ENCODE measurements around the gene PSMD4.
A peak's percentile ranks its signal among the peaks of the same experiment; 100 is the strongest.
"Not testable (repeated sequence)": the region's sequence is repeated elsewhere in the genome, so short reads cannot be mapped to it uniquely, and the experiment has no call there.

PSMD4 gene

GRCh38 chr1:151254217-151255213 lies at the start of gene PSMD4:
PSMD4 (plus strand) TSS chr1:151254734; CDS start chr1:151254783, 49 bp downstream.
- Histone ChIP-seq H3K9ac (ENCODE audit: low read length) (peak within 1 kb of the TSS; percentile 87), H3K4me1 (ENCODE audit: control insufficient read depth, insufficient read depth, low read length) (peaks cover 15% of the 10 kb centered on the region), H3K4me3 (ENCODE audit: low read length) (peak within 1 kb of the TSS; percentile 69), H3K36me3 (ENCODE audit: control insufficient read depth, insufficient read depth, low read length) (no peaks in the 10 kb centered on the region), H3K9me3 (ENCODE audit: control insufficient read depth, low read length) (no peaks in the 10 kb centered on the region), H3K27me3 (ENCODE audit: control insufficient read depth, insufficient read depth, low read length) (no peaks in the 10 kb centered on the region)

DNA sequence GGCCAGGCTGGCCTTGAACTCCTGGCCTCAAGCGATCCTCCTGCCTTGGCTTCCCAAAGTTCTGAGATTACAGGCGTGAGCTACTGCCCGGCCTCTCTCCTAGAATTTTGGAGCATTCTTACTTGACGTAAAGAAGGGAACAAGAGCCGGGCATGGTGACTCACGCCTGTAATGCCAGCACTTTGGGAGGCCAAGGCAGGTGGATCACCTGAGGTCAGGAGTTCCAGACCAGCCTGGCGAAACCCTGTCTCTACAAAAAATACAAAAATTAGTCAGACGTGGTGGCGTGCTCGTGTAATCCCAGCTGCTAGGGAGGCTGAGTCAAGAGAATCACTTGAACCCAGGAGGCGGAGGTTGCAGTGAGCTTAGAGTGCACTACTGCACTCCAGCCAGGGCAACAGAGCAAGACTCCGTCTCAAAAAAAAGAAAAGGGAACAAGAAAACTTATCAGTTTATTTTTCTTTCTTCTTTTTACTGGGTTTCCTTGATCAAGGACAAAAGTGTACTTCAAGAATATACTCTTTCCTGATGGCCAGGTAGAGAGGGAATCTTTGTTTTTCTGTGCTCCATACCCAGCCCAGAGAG lies 49.1 kb upstream of the PSMD4 start:
- not testable (repeated sequence) for H3K4me3 ChIP-seq (ENCODE audit: low read length); H3K9me3 ChIP-seq (ENCODE audit: control insufficient read depth, low read length); H3K36me3 ChIP-seq (ENCODE audit: control insufficient read depth, insufficient read depth, low read length); H3K9ac ChIP-seq (ENCODE audit: low read length); H3K27me3 ChIP-seq (ENCODE audit: control insufficient read depth, insufficient read depth, low read length); H3K4me1 ChIP-seq (ENCODE audit: control insufficient read depth, insufficient read depth, low read length)

GRCh38 chr1:151210830-151211229 lies 43.7 kb upstream of the PSMD4 start:
- no peaks in the 10 kb centered on the region for H3K4me1 ChIP-seq (ENCODE audit: control insufficient read depth, insufficient read depth, low read length)
- H3K9ac ChIP-seq (ENCODE audit: low read length), result no peak overlapping the region
- H3K4me3 ChIP-seq (ENCODE audit: low read length), result no peak overlapping the region
- H3K36me3 ChIP-seq (ENCODE audit: control insufficient read depth, insufficient read depth, low read length), result no peaks in the 10 kb centered on the region
- no peaks in the 10 kb centered on the region for H3K27me3 ChIP-seq (ENCODE audit: control insufficient read depth, insufficient read depth, low read length)
- H3K9me3 ChIP-seq (ENCODE audit: control insufficient read depth, low read length), result no peaks in the 10 kb centered on the region

DNA sequence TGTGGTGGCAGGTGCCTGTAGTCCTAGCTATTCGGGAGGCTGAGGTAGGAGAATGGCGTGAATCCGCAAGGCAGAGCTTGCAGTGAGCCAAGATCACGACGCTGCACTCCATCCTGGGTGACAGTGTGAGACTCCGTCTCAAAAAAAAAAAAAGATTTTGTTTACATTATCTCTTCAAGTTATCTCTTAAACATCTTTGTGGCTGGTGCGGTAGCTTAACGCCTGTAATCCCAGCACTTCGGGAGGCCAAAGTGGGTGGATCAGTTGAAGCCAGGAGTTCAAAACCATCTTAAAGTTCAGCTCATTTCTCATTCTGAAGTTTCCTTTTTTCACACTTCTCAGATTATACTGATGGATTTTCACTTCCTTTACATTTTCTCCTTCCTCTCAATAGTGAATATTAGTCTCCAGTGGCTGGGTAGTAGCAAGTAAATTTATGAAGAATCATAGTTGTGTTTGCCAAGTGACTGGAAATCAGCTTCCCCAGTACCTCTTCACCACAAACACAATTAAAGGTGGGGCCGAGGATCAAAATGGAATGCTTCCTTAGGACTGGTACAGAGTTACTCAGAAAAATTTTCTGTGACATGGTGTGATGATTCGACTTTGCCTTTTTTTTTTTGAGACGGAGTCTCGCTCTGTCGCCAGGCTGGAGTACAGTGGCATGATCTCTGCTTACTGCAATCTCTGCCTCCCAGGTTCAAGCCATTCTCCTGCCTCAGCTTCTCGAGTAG lies 42.4 kb upstream of the PSMD4 start:
- Histone ChIP-seq H3K4me3 (ENCODE audit: low read length) (no peak overlapping the region), H3K36me3 (ENCODE audit: control insufficient read depth, insufficient read depth, low read length) (no peaks in the 10 kb centered on the region), H3K9me3 (ENCODE audit: control insufficient read depth, low read length) (no peaks in the 10 kb centered on the region), H3K27me3 (ENCODE audit: control insufficient read depth, insufficient read depth, low read length) (no peaks in the 10 kb centered on the region), H3K9ac (ENCODE audit: low read length) (no peak overlapping the region), H3K4me1 (ENCODE audit: control insufficient read depth, insufficient read depth, low read length) (no peaks in the 10 kb centered on the region)

DNA sequence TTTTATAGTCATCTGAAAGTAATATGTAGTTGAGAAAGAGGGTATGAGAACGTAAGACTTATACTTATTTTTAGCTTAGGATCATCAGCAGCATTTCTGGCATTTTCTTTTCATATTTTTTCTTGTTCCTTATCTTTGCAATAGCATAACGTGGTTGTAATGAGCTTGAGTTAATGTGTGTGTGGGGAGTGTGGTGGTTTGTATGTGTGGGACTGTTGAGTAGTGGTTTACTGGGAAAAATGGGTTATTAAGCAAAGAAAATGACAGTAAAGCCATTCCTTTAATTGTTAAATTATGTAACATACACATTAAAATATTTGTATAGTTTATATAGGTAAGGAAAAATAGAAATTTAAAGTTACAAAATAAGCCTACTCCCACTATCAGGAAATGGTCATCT lies 41.0 kb upstream of the PSMD4 start:
- no peaks in the 10 kb centered on the region for H3K36me3 ChIP-seq (ENCODE audit: control insufficient read depth, insufficient read depth, low read length)
- H3K27me3 ChIP-seq (ENCODE audit: control insufficient read depth, insufficient read depth, low read length), result no peaks in the 10 kb centered on the region
- no peaks in the 10 kb centered on the region for H3K4me1 ChIP-seq (ENCODE audit: control insufficient read depth, insufficient read depth, low read length)
- no peaks in the 10 kb centered on the region for H3K9me3 ChIP-seq (ENCODE audit: control insufficient read depth, low read length)
- no peak overlapping the region for H3K9ac ChIP-seq (ENCODE audit: low read length)
- no peak overlapping the region for H3K4me3 ChIP-seq (ENCODE audit: low read length)

DNA sequence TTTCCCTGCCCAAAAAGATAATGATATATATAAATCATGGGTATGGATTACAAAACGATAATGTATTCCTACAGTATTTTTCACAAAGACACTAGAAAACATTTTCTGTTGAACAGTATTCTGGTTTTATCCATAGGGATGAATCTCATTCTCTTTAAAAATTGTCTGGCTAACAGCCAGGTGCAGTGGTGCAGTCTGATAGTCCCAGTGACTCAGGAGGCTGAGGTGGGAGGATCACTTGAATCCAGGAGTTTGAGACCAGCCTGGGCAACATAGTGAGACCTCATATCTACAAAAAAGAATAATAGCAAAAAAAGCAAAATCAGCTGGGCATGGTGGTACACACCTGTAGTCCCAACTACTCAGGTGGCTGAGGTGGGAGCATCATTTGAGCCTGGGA lies 32.9 kb upstream of the PSMD4 start:
- Histone ChIP-seq H3K9ac (ENCODE audit: low read length) (no peak overlapping the region), H3K4me3 (ENCODE audit: low read length) (no peak overlapping the region), H3K36me3 (ENCODE audit: control insufficient read depth, insufficient read depth, low read length) (no peaks in the 10 kb centered on the region), H3K9me3 (ENCODE audit: control insufficient read depth, low read length) (no peaks in the 10 kb centered on the region), H3K4me1 (ENCODE audit: control insufficient read depth, insufficient read depth, low read length) (no peaks in the 10 kb centered on the region), H3K27me3 (ENCODE audit: control insufficient read depth, insufficient read depth, low read length) (no peaks in the 10 kb centered on the region)

DNA sequence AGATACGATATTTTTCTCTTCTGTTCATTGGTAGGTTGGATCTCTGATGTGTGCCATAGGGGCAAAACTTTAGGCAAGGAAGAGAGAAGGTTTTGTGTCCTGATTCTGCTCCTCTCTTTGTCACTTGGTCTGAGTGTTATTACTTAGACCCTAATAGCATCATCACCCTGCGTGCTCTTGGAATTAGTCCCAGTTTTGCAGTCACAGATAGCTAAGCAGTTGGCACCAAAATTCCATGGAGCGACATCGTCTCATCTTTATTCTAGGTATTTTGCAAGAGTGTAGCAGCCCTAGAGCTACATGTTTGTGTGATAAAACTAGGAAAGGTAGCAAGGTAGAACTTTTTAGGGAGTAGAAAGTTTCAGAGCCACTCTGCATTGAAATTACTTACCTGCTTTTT lies 32.4 kb upstream of the PSMD4 start:
- H3K9ac ChIP-seq (ENCODE audit: low read length), result no peak overlapping the region
- no peaks in the 10 kb centered on the region for H3K27me3 ChIP-seq (ENCODE audit: control insufficient read depth, insufficient read depth, low read length)
- no peaks in the 10 kb centered on the region for H3K9me3 ChIP-seq (ENCODE audit: control insufficient read depth, low read length)
- no peaks in the 10 kb centered on the region for H3K4me1 ChIP-seq (ENCODE audit: control insufficient read depth, insufficient read depth, low read length)
- no peaks in the 10 kb centered on the region for H3K36me3 ChIP-seq (ENCODE audit: control insufficient read depth, insufficient read depth, low read length)
- H3K4me3 ChIP-seq (ENCODE audit: low read length), result no peak overlapping the region

DNA sequence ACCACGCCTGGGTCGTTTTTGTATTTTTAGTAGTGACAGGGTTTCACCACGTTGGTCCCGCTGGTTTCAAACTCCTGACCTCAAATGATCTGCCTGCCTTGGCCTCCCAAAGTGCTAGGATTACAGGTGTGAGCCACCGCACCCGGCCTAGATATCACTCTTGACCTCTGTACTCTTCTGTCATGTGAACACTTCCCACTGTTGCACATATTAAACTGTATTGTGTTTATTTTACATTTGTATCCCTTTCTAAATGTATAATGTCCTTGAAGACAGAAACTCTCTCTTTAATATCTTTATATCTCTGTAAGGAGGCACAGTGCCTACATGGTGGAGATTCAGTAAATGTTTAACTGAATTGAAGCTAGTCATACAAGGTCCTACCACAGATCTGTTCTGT lies 19.3 kb upstream of the PSMD4 start:
- Histone ChIP-seq H3K36me3 (ENCODE audit: control insufficient read depth, insufficient read depth, low read length) (no peaks in the 10 kb centered on the region), H3K4me3 (ENCODE audit: low read length) (no peak overlapping the region), H3K27me3 (ENCODE audit: control insufficient read depth, insufficient read depth, low read length) (no peaks in the 10 kb centered on the region), H3K9ac (ENCODE audit: low read length) (no peak overlapping the region), H3K4me1 (ENCODE audit: control insufficient read depth, insufficient read depth, low read length) (no peaks in the 10 kb centered on the region), H3K9me3 (ENCODE audit: control insufficient read depth, low read length) (no peaks in the 10 kb centered on the region)

DNA sequence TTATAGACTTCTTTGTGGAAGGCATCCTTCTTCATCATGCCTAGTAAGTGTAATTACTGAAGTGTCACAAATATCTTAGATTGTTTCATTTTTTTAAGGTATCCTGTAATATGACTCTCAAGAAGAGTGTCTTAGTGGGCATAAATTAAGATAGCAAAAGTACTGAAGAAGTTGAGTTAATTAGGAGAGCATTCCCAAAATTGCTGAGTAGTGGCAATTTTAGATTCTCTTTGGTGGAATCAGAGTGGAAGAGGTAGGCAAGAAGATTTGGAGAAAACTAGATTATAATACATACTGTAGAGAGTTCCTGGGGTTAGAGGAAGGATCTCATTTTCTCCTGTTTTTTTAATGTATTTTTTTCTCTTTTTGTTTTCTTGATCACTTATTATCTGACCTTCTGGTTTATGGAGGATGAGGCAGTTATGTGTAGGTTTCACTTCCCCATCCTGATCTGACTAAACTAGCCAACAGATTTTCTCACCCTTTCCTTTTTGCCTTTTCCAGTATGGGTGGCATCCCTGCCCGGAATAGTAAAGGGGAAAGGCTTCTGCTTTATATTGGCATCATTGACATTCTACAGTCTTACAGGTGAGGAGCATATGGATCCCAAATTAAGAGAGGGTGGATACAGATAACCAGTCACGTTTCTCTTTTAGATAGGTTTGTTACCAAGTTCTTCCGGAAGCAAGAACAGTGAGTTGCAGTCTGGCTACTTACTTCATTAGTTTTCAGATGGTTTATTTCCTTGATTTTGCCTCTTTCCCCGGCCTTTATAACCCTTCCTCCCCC lies 16.7 kb upstream of the PSMD4 start:
- H3K4me3 ChIP-seq (ENCODE audit: low read length), result no peak overlapping the region
- H3K9me3 ChIP-seq (ENCODE audit: control insufficient read depth, low read length), result no peaks in the 10 kb centered on the region
- no peaks in the 10 kb centered on the region for H3K4me1 ChIP-seq (ENCODE audit: control insufficient read depth, insufficient read depth, low read length)
- no peaks in the 10 kb centered on the region for H3K36me3 ChIP-seq (ENCODE audit: control insufficient read depth, insufficient read depth, low read length)
- no peak overlapping the region for H3K9ac ChIP-seq (ENCODE audit: low read length)
- H3K27me3 ChIP-seq (ENCODE audit: control insufficient read depth, insufficient read depth, low read length), result no peaks in the 10 kb centered on the region

DNA sequence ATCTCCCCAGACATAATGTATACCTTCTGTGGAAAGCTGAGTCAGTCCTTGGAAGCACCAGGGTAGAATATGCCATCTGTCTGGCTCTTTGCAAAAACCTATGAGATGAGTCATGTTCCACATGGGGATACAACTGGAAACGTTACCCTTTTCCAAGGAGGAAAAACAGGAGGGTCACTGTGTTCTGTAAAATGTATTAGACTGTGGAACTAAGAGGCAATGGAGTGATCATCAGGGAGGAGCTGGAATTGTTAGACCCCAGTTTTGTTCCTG lies 16.1 kb upstream of the PSMD4 start:
- H3K27me3 ChIP-seq (ENCODE audit: control insufficient read depth, insufficient read depth, low read length), result no peaks in the 10 kb centered on the region
- H3K4me3 ChIP-seq (ENCODE audit: low read length), result no peak overlapping the region
- no peak overlapping the region for H3K9ac ChIP-seq (ENCODE audit: low read length)
- no peaks in the 10 kb centered on the region for H3K4me1 ChIP-seq (ENCODE audit: control insufficient read depth, insufficient read depth, low read length)
- peaks cover 1% of the 10 kb centered on the region for H3K36me3 ChIP-seq (ENCODE audit: control insufficient read depth, insufficient read depth, low read length)
- no peaks in the 10 kb centered on the region for H3K9me3 ChIP-seq (ENCODE audit: control insufficient read depth, low read length)

- no peaks in the 10 kb centered on the region for H3K9me3 ChIP-seq (ENCODE audit: control insufficient read depth, low read length)
- no peak overlapping the region for H3K4me3 ChIP-seq (ENCODE audit: low read length)
- H3K27me3 ChIP-seq (ENCODE audit: control insufficient read depth, insufficient read depth, low read length), result no peaks in the 10 kb centered on the region
- peaks cover 7% of the 10 kb centered on the region for H3K36me3 ChIP-seq (ENCODE audit: control insufficient read depth, insufficient read depth, low read length)
- H3K4me1 ChIP-seq (ENCODE audit: control insufficient read depth, insufficient read depth, low read length), result no peaks in the 10 kb centered on the region
- no peak overlapping the region for H3K9ac ChIP-seq (ENCODE audit: low read length)
Observed at GRCh38 chr1:151242442-151242841, 12.1 kb upstream of the PSMD4 start.

Measured in mucosa of stomach (tissue), 1 donor.